Erythroblast (primary cell): ENCODE measurements around the gene DGCR6.
"Not testable (repeated sequence)": the region's sequence is repeated elsewhere in the genome, so short reads cannot be mapped to it uniquely, and the experiment has no call there.

Source experiments
- DNase-seq, 2 experiments: peaks; one replicate each; lab custom pipeline; 2025; lab: John Stamatoyannopoulos, UW
- GATA1 ChIP-seq: IDR thresholded peaks from 2 replicates; pipeline ENCODE4 v1.6.1; 2011; ENCODE audit warnings: low read depth, mild to moderate bottlenecking, control low read depth, low read length, moderate library complexity
- POLR2A ChIP-seq: IDR thresholded peaks from 2 replicates; pipeline ENCODE4 v1.6.1; 2011; ENCODE audit warnings: mild to moderate bottlenecking, low read length

DGCR6 gene

GRCh38 chr22:18905540-18906409 is at the start of gene DGCR6:
DGCR6 (plus strand) TSS chr22:18906320; CDS start chr22:18906375, 55 bp downstream.
- DNase-seq, result no peak
- TF ChIP-seq GATA1, result no peak
- no peak for TF ChIP-seq POLR2A

GRCh38 chr22:18859314-18859713 is 46.8 kb upstream of the DGCR6 start:
- DNase-seq, result not testable (repeated sequence)

DNA sequence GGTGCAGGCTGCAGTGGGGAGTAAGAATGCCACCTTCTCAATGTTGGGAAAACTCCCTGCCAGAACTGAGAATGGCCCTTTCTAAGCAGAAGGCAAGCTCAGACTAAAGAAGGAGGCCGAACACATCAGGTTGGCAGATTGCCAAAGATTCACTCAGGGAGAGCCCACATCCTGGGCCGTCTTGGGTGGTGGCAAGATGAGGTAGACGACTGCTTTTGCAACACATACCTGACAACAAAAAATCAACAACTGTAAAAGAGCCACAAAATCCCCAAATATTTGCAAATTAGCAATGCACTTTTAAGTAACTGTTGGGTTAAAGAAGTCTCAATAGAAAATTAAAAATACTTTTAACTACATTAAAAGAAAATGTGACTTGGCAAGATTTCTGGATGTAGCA is 24.9 kb upstream of the DGCR6 start:
- not testable (repeated sequence) for DNase-seq

DNA sequence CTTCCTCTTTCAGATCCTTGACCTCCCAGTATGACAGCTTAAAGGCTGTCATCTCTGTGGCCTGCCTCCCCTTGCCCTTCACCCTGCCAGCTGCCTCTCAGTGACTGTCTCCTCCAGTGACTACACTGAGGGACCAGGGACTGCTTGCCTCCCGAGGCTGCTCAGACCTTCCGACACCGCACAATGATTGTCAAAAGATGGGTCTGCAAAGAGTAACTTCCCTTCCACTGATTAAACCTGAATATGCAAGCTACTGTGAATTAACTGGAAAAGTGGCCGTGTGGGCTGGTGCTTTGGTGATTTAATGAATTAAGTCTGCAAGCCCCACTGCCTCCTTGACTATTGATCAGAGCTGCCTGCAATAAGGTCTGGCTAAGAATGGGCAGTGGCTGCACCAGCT is 21.7 kb upstream of the DGCR6 start:
- DNase-seq, result not testable (repeated sequence)

DNA sequence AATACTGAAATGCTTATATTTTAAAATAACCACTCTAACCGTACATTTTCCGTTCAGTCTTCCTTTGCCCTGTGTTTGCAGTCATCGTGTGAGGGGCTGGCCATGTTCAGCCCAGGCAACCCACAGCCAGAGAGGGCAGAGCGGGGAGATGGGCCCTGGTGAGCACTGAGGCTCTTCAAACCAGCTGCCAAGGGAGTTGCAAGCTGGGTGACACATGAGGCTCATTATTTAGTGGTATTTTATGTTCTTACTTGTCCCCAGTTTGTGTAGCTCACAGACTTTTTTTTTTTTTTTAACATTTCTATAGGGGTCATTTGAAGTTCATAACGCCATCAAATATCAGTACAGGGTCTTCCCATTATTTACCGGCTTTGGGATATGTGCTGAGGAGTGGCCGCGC is 18.0 kb upstream of the DGCR6 start:
- TF ChIP-seq GATA1, result no peak
- no peak for TF ChIP-seq POLR2A
- DNase-seq, result no peak

GRCh38 chr22:18890510-18891192 is 15.5 kb upstream of the DGCR6 start:
- not testable (repeated sequence) for DNase-seq

DNA sequence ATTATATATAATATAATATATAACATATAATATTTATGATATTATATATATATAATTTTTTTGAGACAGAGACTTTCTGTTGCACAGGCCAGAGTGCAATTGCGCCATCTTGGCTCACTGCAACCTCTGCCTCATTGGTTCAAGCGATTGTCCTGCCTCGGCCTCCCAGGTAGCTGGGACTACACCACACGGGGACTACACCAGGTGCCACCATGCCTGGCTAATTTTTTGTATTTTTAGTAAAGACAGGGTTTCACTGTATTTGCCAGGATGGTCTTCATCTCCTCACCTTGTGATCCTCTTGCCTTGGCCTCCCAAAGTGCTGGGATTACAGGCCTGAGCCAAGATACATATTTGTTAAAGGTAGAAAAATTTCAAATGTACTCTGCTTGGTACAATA is 12.3 kb upstream of the DGCR6 start:
- DNase-seq, result not testable (repeated sequence)

DNA sequence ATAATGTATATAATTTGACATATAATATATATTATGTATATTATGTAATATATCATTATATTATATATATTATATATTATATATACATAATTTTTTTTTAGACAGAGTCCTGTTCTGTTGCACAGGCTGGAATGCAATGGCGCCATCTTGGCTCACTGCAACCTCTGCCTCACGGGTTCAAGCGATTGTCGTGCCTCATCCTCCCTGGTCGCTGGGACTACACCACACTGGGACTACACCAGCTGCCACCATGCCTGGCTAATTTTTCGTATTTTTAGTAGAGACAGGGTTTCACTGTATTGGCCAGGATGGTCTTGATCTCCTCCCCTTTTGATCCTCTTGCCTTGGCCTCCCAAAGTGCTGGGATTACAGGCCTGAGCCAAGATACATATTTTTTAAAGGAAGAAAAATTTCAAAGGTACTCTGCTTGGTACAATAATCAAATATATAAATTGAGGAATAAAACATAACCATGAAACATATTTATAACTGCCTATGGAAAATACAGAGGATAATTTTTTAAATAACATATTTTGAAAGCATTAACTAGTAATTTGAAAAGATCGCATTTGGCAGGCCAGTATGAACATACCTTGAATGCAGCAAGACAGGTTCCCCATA is 10.0 kb upstream of the DGCR6 start:
- not testable (repeated sequence) for DNase-seq

- not testable (repeated sequence) for DNase-seq
Measured at GRCh38 chr22:18906410-18906745, 258 bp downstream of the DGCR6 start.

DNA sequence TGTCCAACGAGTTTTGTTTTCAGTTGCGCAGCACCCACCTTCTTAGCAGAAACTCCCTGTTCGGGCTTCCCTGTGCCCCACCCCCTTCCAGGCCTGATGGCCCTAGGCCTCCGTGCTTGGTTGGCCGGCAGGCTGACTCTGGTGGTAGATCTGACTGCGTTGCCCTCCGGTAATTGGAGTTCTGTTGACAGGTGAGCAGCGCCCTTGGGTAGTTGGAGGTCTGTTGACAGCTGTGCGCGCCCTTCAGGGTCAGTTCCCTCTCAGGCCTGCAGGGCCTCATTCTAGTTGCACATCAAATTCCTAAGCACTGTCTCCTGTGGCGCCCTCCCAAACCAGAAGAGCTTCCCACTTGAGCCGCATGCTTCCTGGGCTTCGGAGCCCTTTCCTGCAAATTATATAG is 776 bp downstream of the DGCR6 start:
- TF ChIP-seq POLR2A, result no peak
- TF ChIP-seq GATA1, result no peak

DNA sequence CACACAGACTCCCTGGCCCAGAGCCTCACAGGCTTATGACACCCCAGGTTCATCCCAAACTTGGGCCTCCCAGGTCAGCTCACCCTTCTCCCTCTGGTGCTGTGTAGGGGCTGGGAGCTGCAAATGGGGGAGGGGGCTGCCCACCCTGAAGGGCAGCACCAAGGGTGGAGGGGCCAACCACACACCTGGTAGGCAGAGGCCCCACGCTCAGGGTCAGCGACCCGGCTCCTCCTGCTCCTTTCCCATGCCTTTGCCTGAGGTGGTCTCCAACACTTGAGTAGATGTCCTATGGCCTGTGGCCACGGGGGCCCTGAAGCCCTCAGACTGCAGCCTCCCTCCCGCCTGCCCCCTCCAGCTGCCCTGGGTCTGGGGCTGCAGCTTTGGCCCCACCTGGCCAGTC is 3.4 kb downstream of the DGCR6 start:
- no peak for DNase-seq
- TF ChIP-seq POLR2A, result no peak
- no peak for TF ChIP-seq GATA1

More for the DNA sequence above, 776 bp downstream of the DGCR6 start:
- DNase-seq, result no peak

DNA sequence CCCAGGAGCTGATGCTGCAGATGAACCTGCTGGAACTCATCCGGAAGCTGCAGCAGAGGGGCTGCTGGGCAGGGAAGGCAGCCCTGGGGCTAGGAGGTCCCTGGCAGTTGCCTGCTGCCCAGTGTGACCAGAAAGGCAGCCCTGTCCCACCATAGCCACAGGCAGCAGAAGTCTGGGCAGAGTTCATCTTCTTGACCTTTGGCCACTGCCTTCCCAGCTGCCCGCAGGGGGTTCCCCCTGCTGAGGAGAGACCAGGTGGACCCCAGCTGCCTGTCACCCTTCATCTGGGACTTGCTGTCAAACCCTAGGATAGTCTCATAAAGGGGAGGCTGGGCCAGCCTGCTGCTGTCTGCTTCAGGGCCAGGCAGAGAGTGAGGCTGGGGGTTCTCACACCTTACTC is 5.4 kb downstream of the DGCR6 start:
- not testable (repeated sequence) for DNase-seq

- not testable (repeated sequence) for DNase-seq
Measured at GRCh38 chr22:18912264-18912946, 6.3 kb downstream of the DGCR6 start.

DNA sequence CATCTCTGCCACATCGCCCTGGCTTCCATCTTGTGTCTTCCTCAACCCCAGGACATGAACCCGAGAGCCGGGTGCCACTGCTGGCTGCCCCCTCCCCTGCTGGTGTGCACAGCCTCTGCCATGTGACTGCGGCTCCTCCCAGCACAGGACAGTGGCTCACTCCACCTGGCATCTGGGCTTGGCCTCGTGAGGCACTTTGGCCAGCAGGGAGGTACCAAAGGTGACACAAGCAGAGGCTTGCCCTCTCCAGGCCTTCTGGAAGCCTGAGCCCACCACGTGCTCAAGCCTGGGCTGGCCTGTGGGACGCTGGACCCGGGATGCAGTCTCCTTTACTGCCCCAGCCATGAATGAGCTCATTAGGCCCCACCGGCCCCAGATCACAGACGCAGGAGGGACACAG is 8.4 kb downstream of the DGCR6 start:
- not testable (repeated sequence) for DNase-seq

DNA sequence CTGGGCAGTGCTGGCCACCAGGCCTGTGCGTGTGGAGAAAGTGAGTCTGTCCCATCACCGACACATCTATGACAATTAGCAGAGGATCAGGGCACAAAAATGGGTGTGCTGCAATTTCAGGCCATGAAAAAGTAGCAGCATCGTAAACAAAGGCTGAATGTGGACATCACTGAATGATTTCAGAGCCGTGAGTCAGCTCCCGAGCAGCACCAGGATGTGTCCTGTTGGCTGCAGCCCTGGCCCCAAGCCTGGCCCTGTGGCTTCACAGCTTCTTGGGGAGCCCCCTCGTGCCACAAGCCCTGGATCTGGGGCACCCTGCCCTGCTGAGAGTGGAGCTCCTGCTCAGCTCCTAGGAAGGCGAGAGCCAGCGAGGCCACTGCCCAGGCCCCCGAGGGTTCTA is 9.4 kb downstream of the DGCR6 start:
- DNase-seq, result not testable (repeated sequence)

DNA sequence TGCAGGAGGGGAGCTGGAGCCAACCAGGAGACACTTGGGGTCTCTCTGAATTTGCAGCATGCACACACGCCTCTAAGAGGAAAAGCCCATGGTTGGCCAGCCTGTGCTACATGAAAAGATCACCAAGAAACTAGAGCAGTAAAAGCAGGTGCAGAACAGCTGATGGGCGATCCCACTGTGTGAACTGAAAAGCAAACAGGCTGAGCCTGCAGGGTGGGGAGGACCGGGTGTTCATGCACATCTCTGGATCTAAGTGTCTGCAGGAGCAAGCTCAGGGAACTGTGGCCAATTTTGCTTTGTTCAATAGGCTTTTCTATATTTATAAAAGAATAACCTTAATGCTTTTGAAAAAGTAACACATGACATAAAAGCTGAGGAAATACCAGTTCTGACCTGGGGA is 11.7 kb downstream of the DGCR6 start:
- DNase-seq, result not testable (repeated sequence)

- not testable (repeated sequence) for DNase-seq
Measured at GRCh38 chr22:18920257-18920902, 14.3 kb downstream of the DGCR6 start.
